H7 (cell line): ENCODE measurements around the gene CD244. TPM values are rescaled to one million over a fixed set of nuclear protein-coding genes. Genes with fewer than 3 reads are reported as not detected.
"Not testable (repeated sequence)": the region's sequence is repeated elsewhere in the genome, so short reads cannot be mapped to it uniquely, and the experiment has no call there.

Experiments
- DNase-seq: peaks from one replicate; pipeline ENCODE4 v3.0.0; 2012
- H3K27me3 ChIP-seq: 2 replicates; pipeline ENCODE4 v1.6.0; 2011; ENCODE audit warnings: mild to moderate bottlenecking, low read length; ENCODE audit not compliant: control insufficient read depth, insufficient read depth
- H3K36me3 ChIP-seq: replicated peaks from 2 replicates; pipeline ENCODE4 v1.5.1; 2011; ENCODE audit warnings: low read length; ENCODE audit not compliant: control insufficient read depth, insufficient read depth
- H3K4me3 ChIP-seq: 2 replicates; pipeline ENCODE4 v1.5.1; 2011; ENCODE audit warnings: low read depth, mild to moderate bottlenecking, control low read depth, low read length, moderate library complexity; ENCODE audit not compliant: insufficient read depth
- total RNA-seq: library from RNA; depleted of rRNA; stranded (reverse); fragments of >200 nt; shearing (Covaris generic); gene quantifications from 2 replicates; pipeline ENCODE4 v1.2.3, GENCODE V29; 2014; rRNA removed

CD244 gene
- total RNA-seq: not detected in 2 replicates

DNA sequence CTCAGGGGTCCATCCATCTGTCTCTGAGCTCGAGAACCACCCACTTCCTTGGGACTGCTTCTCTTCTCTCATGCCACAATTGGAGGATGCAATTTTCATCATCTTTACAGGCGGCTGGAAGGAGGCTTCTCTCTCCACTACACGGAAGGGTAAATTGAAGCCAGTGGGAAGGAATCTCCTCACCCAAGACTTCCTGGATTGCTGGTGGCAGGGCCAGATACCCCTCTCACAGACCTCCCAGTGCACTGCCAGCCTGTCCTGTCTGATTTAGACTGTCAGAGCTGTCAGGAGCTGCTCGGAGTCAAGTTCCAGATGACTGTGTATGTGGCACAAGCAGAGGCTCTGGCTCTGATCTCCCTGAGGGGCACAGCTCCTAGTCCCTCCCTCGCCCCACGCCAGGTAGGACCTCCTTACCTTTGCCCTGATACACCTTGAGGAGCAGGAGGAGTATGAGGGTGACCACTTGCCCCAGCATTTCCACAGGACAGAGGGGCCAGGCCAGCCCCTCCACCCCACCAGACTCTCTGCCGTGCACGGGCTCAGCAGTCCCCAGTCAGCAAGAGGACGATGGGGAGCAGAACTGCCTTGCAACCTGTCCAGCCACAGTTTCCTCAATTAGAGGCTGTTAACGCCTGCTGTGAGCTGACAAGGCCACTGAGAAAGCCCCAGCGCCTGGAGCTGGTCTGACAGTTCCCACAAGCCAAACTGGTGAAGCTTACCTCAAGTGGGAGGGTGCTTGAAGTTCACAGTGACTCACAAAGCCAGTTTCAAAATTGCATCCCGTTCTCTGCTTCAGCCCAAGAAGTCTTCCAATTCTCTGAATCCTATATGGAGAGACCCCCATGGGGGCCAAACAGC lies at the start of gene CD244:
Gene CD244, minus strand, starts transcription at position 685 of the 858 bp plus-strand sequence. Its CDS starts 210 bp downstream, at position 475.
- Histone ChIP-seq H3K36me3 (no peaks in the 10 kb centered on the region), H3K4me3 (no peak within 1 kb of the TSS), H3K27me3 (no peaks in the 10 kb centered on the region)
- DNase-seq: peak; percentile 19

DNA sequence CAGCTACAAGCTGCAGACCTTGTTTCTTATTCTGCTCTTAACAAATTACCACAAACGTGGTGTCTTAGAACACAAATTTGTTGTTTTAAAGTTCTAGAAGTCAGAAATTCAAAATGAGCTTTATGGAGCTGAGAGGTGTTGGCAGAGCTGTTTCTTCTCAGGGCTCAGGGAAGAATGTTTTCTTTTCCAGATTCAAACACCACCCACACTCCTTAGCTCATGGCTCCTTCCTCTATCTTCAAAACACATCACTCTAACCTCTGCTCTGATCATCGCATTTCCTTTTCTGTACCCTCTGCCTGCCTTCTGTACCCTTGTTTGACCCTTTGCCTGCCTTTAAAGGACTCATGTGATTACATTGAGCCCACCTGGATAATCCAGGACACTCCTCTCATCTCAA lies 49.2 kb upstream of the CD244 start:
- H3K36me3 ChIP-seq: no peaks in the 10 kb centered on the region
- no peak overlapping the region for H3K4me3 ChIP-seq
- no peaks in the 10 kb centered on the region for H3K27me3 ChIP-seq
- no peak for DNase-seq

DNA sequence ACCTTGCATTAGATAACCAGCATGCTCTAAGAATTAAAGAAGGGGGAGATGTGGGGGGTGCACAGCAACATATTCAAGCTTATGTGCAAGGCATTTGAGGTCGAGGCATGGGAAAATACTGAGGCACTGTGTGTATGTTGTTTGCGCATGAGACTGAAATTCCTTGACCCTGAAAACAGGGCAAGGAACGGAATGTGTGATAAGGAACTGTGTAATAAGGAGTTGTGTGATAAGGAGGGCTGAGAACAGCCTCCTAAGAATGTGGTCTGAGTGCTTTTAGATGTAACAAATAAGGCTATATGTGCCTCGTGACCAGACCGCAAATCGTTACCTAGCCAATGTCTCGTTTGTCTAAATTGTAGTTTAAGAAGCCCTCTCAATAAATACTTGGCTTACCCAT lies 48.8 kb upstream of the CD244 start:
- H3K36me3 ChIP-seq: no peaks in the 10 kb centered on the region
- no peak overlapping the region for H3K4me3 ChIP-seq
- H3K27me3 ChIP-seq: no peaks in the 10 kb centered on the region
- DNase-seq: no peak

- no peak overlapping the region for H3K4me3 ChIP-seq
- DNase-seq: no peak
- H3K36me3 ChIP-seq: no peaks in the 10 kb centered on the region
- H3K27me3 ChIP-seq: no peaks in the 10 kb centered on the region
Measured at GRCh38 chr1:160910170-160910750, 47.6 kb upstream of the CD244 start.

- no peak for DNase-seq
- no peak overlapping the region for H3K4me3 ChIP-seq
- no peaks in the 10 kb centered on the region for H3K27me3 ChIP-seq
- H3K36me3 ChIP-seq: no peaks in the 10 kb centered on the region
Measured at GRCh38 chr1:160907976-160908375, 45.3 kb upstream of the CD244 start.

GRCh38 chr1:160905617-160905989 lies 42.9 kb upstream of the CD244 start:
- H3K36me3 ChIP-seq: no peaks in the 10 kb centered on the region
- no peak for DNase-seq
- H3K27me3 ChIP-seq: no peaks in the 10 kb centered on the region
- no peak overlapping the region for H3K4me3 ChIP-seq

DNA sequence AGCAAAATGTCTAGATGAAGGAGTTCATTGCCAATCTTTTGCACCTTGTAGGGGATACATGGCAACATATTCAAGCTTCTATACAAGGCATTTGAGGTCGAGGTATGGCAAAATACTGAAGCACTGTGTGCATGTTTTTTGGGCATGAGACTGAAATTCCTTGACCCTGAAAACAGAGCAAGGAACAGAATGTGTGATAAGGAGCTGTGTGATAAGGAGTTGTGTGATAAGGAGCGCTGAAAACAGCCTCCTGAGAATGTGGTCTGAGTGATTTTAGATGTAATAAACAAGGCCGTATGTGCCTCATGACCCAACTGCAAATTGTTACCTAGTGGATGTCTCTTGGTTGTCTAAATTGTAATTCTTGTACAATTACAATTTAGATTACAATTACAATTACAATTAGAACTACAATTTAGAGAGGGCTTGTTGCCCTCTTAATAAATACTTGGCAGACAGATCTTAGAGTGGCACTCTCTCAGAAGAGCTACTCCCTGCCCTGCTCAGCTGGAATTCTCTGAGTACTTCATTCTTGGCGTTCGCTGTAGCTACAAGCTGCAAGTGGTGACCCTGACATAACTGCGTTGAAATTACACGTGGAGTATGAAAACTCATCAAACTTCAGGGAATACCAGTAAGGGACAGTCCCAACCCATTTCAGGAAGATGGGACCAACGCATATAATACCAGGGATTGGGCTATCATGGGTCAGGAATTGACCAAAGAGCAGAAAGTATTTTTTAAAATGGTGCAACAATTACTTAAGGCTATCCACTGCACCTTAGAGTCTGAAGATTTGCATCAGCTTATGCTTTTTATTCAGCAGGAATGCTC lies 42.3 kb upstream of the CD244 start:
- no peaks in the 10 kb centered on the region for H3K27me3 ChIP-seq

DNA sequence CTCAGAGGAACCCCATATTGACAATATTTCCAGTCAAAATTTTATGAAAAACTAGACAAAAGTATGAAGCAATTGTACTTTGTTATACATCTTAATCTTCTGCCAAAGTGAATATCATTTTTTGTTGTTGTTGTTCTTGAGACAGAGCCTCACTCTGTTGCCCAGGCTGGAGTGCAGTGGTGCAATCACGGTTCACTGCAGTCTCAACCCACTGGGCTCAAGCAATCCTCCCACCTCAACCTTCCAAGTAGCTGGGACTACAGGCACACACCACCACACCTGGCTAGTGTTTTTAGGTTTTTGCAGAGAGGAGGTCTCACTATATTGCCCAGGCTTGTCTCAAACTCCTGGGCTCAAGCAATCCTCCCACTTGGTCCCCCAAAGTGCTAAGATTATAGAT lies 39.6 kb upstream of the CD244 start:
- H3K4me3 ChIP-seq, DNase-seq, H3K36me3 ChIP-seq, H3K27me3 ChIP-seq: not testable (repeated sequence)

More for the DNA sequence above, 42.3 kb upstream of the CD244 start:
- Histone ChIP-seq H3K4me3 (no peak overlapping the region), H3K36me3 (no peaks in the 10 kb centered on the region)
- DNase-seq: no peak

- Histone ChIP-seq H3K4me3 (no peak overlapping the region), H3K36me3 (no peaks in the 10 kb centered on the region), H3K27me3 (no peaks in the 10 kb centered on the region)
- DNase-seq: no peak
Measured at GRCh38 chr1:160901768-160902167, 39.1 kb upstream of the CD244 start.

GRCh38 chr1:160900683-160901082 lies 38.0 kb upstream of the CD244 start:
- H3K4me3 ChIP-seq, DNase-seq, H3K27me3 ChIP-seq, H3K36me3 ChIP-seq: not testable (repeated sequence)

GRCh38 chr1:160894368-160895135 lies 31.9 kb upstream of the CD244 start:
- not testable (repeated sequence) for DNase-seq, H3K4me3 ChIP-seq, H3K36me3 ChIP-seq, H3K27me3 ChIP-seq

DNA sequence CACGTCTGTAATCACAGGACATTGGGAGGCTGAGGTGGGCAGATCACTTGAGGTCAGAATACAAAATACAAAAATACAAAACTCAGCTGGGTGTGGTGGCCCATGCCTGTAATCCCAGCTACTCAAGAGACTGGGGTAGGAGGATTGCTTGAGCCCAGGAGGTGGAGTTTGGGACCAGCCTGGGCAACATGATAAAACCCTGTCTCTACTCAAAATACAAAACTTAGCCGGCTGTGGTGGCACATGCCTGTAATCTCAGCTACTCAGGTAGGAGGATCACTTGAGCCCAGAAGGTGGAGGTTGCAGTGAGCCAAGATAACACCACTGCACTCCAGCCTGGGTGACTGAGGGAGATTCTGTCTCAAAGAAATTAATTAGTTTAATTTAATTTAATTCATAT lies 28.8 kb upstream of the CD244 start:
- DNase-seq: no peak
- H3K4me3 ChIP-seq: no peak overlapping the region

DNA sequence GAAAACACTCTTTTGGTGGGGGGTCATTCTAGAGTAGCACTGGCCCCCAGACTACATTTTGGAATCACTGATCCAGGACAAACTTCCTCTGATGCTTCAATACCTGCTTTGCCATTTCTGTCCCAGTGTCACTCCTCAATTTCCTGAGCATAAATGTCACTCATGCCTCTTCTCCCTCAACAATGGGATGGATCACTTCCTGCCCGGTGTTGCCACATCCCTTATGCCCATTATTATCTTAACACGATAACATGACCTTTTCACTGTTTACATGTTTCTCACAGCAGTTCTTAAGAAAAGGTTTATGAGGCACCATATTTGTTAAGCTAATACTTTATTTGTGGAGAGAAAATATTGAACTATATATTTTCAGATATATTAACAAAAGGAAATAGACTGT lies 26.2 kb upstream of the CD244 start:
- no peak for DNase-seq
- no peak overlapping the region for H3K4me3 ChIP-seq
- H3K27me3 ChIP-seq: no peaks in the 10 kb centered on the region
- H3K36me3 ChIP-seq: no peaks in the 10 kb centered on the region

More for the DNA sequence above, 28.8 kb upstream of the CD244 start:
- Histone ChIP-seq H3K27me3 (no peaks in the 10 kb centered on the region), H3K36me3 (no peaks in the 10 kb centered on the region)

DNA sequence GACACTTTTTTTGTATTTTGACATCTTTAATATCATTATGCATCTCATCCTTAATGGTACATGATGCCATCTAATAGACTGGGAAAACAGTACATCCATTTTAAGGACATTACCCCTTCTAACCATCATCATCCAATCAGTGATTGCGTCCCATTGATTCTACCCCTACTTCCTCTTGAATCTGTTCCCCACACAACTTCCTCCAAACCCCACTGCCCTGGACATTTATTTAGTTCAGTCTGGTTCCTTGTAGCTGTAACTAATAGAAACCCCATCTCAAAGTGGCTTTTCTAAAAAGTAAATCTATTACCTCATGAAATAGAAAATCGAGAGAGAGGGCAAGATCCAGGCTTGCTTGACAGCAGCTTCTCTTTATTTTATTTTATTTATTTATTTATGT lies 24.4 kb upstream of the CD244 start:
- H3K27me3 ChIP-seq: no peaks in the 10 kb centered on the region
- H3K4me3 ChIP-seq: no peak overlapping the region
- DNase-seq: no peak
- no peaks in the 10 kb centered on the region for H3K36me3 ChIP-seq
